Hepatocyte (in vitro differentiated cells): ENCODE results near the gene PCBP3. TPM values are rescaled to one million over a fixed set of nuclear protein-coding genes. Genes with fewer than 3 reads are reported as not detected.

Source experiments
- DNase-seq: peaks from one replicate; pipeline ENCODE4 v3.0.0-alpha.2; 2016; ENCODE audit warnings: low spot score
- H2AFZ ChIP-seq: fragments of 200-600 bp; sonication (generic); 2 replicates; pipeline ENCODE4 v1.6.0; 2016; ENCODE audit warnings: antibody characterized with exemption, mild to moderate bottlenecking
- H3K27ac ChIP-seq: fragments of 200-600 bp; sonication (generic); 2 replicates; pipeline ENCODE4 v1.5.1; 2016; ENCODE audit warnings: mild to moderate bottlenecking
- H3K27me3 ChIP-seq: fragments of 200-600 bp; sonication (generic); 2 replicates; pipeline ENCODE4 v1.6.1; 2016
- H3K36me3 ChIP-seq: fragments of 200-600 bp; sonication (generic); replicated peaks from 2 replicates; pipeline ENCODE4 v1.5.1; 2016; ENCODE audit warnings: low read depth; ENCODE audit not compliant: insufficient read depth
- H3K4me1 ChIP-seq: fragments of 200-600 bp; sonication (generic); 2 replicates; pipeline ENCODE4 v1.5.1; 2016; ENCODE audit warnings: mild to moderate bottlenecking, moderate library complexity; ENCODE audit not compliant: insufficient read depth
- H3K4me2 ChIP-seq: fragments of 200-600 bp; sonication (generic); 2 replicates; pipeline ENCODE4 v1.6.0; 2016
- H3K4me3 ChIP-seq: fragments of 200-600 bp; sonication (generic); 2 replicates; pipeline ENCODE4 v1.5.1; 2016; ENCODE audit warnings: mild to moderate bottlenecking
- H3K79me2 ChIP-seq: fragments of 200-600 bp; sonication (generic); 2 replicates; pipeline ENCODE4 v1.6.0; 2017; ENCODE audit warnings: mild to moderate bottlenecking
- H3K9me2 ChIP-seq: fragments of 200-600 bp; sonication (generic); replicated peaks from 2 replicates; pipeline ENCODE4 v1.6.0; 2017; ENCODE audit warnings: mild to moderate bottlenecking; ENCODE audit not compliant: insufficient read depth
- H3K9me3 ChIP-seq: fragments of 200-600 bp; sonication (generic); 2 replicates; pipeline ENCODE4 v1.5.1; 2016; ENCODE audit warnings: low read depth, mild to moderate bottlenecking
- H4K20me1 ChIP-seq: fragments of 200-600 bp; sonication (generic); 2 replicates; pipeline ENCODE4 v1.6.0; 2016; ENCODE audit warnings: mild to moderate bottlenecking; ENCODE audit not compliant: insufficient read depth, poor library complexity, severe bottlenecking
- EZH2 ChIP-seq: fragments of 200-600 bp; sonication (generic); IDR thresholded peaks from 2 replicates; pipeline ENCODE4 v1.6.1; 2016; ENCODE audit warnings: antibody characterized with exemption, mild to moderate bottlenecking, borderline replicate concordance
- EZH2phosphoT487 ChIP-seq: fragments of 200-600 bp; sonication (generic); IDR thresholded peaks from one replicate; pipeline ENCODE4 v1.6.1; 2018; ENCODE audit warnings: antibody characterized with exemption, mild to moderate bottlenecking, low read depth, moderate library complexity; ENCODE audit not compliant: unreplicated experiment, severe bottlenecking
- WGBS: methylation state at CpG from one replicate; pipeline ENCODE4 v1.1.6; 2016; ENCODE audit warnings: low lambda C conversion rate; ENCODE audit errors: missing lambda C conversion rate; 5-methylcytosine and 5-hydroxymethylcytosine counted together
- polyA plus RNA-seq: library from polyadenylated mRNA; unstranded; fragments of >200 nt; fragmentation: Nextera tagmentation; extraction: Ambion mirVana; gene quantifications from 2 replicates; pipeline ENCODE4 v1.2.1, GENCODE V29; 2016
- total RNA-seq: library from RNA; depleted of rRNA; stranded (reverse); fragments of >200 nt; gene quantifications from 2 replicates; pipeline ENCODE4 v1.2.3, GENCODE V29; 2014
- TF ChIP-seq, protein P1 (sequence below): fragments of 200-600 bp; sonication (generic); IDR thresholded peaks from 2 replicates; pipeline ENCODE4 v1.5.1; 2016; ENCODE audit warnings: antibody characterized with exemption, mild to moderate bottlenecking; ENCODE audit not compliant: poor library complexity

Gene PCBP3
- total and polyA plus RNA-seq, 2 experiments from 2014 or later: 3.1 to 8.8 TPM

DNA sequence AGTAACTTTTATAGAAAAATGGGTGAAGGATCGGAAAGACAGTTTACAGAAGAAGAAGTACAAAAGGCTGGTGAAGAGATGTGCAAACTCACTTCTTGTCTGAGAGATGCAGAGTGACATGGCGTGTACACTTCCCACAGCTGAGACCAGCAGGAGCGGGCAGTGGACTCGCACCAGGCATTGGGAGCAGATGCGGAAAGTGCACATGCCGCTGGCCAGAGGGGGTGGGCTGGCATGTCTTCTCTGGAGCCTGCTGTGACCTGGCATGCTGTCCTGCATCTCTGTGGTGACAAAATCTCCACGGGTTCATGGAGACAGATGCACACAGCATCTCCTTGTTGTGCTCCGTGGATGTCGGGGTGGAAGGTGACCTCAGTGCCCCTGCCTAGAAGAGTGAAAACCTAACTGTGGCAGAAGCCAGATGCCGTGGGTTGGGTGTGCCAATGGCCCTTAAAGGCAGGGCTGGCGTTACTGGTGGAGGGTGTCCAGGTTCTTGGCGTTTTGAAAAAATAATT is 209.4 kb downstream of the PCBP3 start:
- Histone ChIP-seq H3K9me3 (no peaks in the 10 kb centered on the region), H3K4me3 (no peak overlapping the region), H3K36me3 (no peaks in the 10 kb centered on the region), H3K9me2 (no peaks in the 10 kb centered on the region), H2AFZ (no peak overlapping the region), H3K4me1 (peaks cover 3% of the 10 kb centered on the region), H3K27me3 (no peaks in the 10 kb centered on the region), H3K4me2 (no peak overlapping the region), H3K79me2 (no peaks in the 10 kb centered on the region), H3K27ac (no peak overlapping the region), H4K20me1 (no peaks in the 10 kb centered on the region)
- 92% methylated on average over 12 of the region's 12 CpGs for WGBS
- DNase-seq: no peak
- TF ChIP-seq, protein P1, sequence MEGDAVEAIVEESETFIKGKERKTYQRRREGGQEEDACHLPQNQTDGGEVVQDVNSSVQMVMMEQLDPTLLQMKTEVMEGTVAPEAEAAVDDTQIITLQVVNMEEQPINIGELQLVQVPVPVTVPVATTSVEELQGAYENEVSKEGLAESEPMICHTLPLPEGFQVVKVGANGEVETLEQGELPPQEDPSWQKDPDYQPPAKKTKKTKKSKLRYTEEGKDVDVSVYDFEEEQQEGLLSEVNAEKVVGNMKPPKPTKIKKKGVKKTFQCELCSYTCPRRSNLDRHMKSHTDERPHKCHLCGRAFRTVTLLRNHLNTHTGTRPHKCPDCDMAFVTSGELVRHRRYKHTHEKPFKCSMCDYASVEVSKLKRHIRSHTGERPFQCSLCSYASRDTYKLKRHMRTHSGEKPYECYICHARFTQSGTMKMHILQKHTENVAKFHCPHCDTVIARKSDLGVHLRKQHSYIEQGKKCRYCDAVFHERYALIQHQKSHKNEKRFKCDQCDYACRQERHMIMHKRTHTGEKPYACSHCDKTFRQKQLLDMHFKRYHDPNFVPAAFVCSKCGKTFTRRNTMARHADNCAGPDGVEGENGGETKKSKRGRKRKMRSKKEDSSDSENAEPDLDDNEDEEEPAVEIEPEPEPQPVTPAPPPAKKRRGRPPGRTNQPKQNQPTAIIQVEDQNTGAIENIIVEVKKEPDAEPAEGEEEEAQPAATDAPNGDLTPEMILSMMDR: no peak
- no peak for TF ChIP-seq EZH2phosphoT487
- no peak for TF ChIP-seq EZH2

DNA sequence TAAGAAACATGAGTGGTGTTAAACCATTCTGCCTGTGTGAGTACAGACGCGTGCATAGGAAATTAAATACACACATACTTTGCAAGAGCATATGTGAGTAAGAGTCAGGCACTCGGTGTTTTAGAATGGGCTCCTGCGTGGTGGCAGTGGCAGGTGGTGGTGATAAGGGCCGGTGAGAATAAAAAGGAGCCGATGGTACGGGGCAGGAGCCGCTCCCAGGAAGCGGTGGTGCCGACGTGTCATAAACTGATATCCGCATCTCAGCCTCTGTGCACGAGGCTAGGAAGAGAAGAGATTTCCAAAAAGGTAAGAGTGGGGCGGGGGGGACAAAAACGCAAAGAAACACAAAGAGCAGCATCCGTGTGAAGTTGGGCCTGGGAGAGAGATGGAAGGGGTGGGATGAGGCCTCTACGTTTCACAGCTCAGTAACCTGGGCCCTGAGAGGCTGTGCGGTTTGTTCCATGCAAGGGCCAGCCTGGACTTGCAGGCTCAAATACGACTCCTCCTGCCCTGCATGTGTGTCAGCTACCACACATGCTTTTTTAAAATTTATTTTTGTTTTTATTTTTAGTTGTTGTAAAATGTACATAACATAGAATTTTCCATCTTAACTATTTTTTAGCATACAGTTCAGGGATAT is 210.3 kb downstream of the PCBP3 start:
- TF ChIP-seq EZH2 (no peak), EZH2phosphoT487 (no peak)
- TF ChIP-seq, protein P1: no peak
- H3K4me1 ChIP-seq: peaks cover 3% of the 10 kb centered on the region
- no peak overlapping the region for H3K4me3 ChIP-seq
- no peak overlapping the region for H2AFZ ChIP-seq
- H3K27me3 ChIP-seq: no peaks in the 10 kb centered on the region
- H3K9me2 ChIP-seq: no peaks in the 10 kb centered on the region
- H3K36me3 ChIP-seq: no peaks in the 10 kb centered on the region
- 92% methylated on average over 19 of the region's 19 CpGs for WGBS
- no peaks in the 10 kb centered on the region for H3K9me3 ChIP-seq
- H3K4me2 ChIP-seq: no peak overlapping the region
- H3K27ac ChIP-seq: no peak overlapping the region
- no peak for DNase-seq
- H3K79me2 ChIP-seq: no peaks in the 10 kb centered on the region
- H4K20me1 ChIP-seq: no peaks in the 10 kb centered on the region

DNA sequence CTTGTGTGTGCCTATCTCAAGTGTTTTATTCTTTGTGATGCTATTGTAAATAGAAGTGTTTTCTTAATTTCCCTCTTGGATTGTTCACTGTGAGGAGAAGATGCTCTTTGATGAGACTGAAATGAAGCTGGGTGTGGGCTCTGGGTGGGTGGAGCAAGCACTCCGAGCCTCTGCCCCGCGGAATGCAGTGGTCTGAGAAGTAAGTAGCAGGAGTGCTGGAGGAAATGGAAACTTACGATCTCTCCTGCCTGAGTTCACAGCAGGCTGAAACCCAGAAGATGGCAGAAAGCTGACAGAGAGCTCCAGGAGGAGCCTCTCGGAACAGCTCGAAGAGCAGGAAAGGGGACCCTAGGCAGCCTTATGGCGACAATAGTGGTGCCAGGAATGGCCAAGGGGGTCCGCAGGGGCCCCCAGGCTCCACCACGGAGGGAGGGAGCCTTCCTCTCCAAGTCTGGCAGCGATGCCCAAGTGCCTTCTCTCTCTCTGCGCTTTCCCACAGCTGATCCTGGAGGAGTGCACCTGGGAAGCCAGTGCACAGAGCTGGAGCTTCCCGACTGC is 211.2 kb downstream of the PCBP3 start:
- Histone ChIP-seq H2AFZ (no peak overlapping the region), H3K9me2 (no peaks in the 10 kb centered on the region), H3K36me3 (no peaks in the 10 kb centered on the region), H3K27ac (no peak overlapping the region), H3K79me2 (no peaks in the 10 kb centered on the region), H3K27me3 (no peaks in the 10 kb centered on the region), H3K4me3 (no peak overlapping the region), H4K20me1 (no peaks in the 10 kb centered on the region), H3K4me1 (peaks cover 3% of the 10 kb centered on the region), H3K4me2 (no peak overlapping the region), H3K9me3 (no peaks in the 10 kb centered on the region)
- TF ChIP-seq EZH2 (no peak), EZH2phosphoT487 (no peak)
- TF ChIP-seq, protein P1: no peak
- no peak for DNase-seq
- 57% methylated on average over 12 of the region's 12 CpGs for WGBS
